ENCODE measurements around the gene PALB2. TPM values are rescaled to one million over a fixed set of nuclear protein-coding genes. Genes with fewer than 3 reads are reported as not detected.

PALB2 gene
- total RNA-seq, 4 donors from 2014 or later: 8.3 to 16.5 (median 11.2) TPM

DNA sequence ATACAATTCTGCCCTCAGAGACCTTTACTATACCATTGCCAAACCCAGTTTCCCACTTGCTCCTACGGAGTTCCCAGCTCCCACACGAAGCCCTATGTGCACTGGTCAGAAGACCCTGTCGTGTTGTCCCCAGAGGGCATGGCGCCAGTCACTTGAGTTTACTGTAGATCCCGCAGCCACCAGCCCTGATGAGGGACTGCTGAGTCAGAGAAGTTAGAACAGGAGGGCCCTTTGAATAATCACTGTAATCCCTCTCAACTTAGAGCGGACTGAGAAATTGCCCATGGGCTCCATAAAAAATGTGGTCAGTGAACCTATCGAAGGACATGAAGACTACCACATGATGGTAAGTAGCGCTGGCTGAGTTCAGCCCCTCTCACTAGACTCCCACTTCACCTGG is 74.4 kb downstream of the PALB2 start:
- TF ChIP-seq, protein P1, sequence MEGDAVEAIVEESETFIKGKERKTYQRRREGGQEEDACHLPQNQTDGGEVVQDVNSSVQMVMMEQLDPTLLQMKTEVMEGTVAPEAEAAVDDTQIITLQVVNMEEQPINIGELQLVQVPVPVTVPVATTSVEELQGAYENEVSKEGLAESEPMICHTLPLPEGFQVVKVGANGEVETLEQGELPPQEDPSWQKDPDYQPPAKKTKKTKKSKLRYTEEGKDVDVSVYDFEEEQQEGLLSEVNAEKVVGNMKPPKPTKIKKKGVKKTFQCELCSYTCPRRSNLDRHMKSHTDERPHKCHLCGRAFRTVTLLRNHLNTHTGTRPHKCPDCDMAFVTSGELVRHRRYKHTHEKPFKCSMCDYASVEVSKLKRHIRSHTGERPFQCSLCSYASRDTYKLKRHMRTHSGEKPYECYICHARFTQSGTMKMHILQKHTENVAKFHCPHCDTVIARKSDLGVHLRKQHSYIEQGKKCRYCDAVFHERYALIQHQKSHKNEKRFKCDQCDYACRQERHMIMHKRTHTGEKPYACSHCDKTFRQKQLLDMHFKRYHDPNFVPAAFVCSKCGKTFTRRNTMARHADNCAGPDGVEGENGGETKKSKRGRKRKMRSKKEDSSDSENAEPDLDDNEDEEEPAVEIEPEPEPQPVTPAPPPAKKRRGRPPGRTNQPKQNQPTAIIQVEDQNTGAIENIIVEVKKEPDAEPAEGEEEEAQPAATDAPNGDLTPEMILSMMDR (IDR thresholded peaks at IDR 0.05; ENCODE audit: low read depth): no peak

DNA sequence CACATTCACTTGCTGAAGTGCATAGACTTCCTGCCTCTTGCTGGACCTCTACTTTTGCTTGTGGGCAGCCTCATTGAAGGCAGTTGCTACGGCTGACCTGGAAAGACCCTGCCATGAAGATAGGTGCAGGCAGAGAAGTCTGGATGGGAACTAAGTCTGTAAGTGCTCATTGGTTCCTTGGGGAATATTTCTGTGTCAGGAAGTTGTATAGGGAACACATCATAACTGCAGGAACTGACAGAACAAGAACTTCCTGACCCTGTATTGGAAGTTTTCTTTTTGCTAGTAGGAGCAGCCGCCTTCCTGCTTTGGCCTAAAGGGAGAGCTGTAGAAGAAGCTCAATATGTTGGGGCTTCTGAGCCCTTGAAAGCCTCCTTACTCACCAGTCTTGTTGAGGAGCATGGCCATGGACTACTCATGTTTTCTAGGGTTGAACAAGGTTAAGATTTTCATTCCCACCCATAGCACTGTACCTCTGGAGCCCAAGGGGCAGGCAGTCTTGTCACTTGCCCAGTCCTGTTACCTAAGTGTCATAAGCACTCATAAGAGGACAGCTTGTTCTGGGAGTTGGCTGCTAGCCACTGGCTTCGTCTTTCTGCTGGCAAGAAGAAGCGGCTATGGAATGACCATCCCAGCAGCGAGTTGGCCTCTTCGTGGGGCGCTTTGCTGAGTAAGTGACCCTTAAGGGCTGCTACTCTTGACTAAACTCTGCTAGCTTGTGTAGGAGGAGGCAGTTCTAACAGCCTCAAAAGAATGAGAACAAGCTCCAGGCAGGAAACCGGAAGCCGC is 76.3 kb downstream of the PALB2 start:
- TF ChIP-seq, protein P1 (IDR thresholded peaks at IDR 0.05; ENCODE audit: low read depth): no peak

DNA sequence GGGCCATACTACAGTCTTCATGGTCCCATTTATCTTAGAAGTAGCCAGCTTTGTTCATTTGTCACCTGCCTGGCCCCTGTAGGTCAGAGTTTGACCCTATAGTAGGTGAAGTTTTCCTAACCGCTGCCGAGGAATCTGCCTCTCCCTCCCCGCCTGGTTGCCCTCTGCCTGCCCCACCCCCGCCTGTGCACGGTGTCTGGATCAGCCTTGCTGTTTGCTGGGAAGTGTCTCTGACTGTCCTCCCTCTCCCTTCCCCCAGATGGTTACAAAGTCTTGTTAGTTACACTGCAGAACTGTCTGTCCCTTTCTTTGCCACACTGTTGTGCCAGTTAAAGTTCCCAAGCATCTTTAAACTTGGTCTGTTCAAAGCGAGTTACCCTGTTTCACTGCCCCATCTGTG is 77.9 kb downstream of the PALB2 start:
- TF ChIP-seq, protein P1 (IDR thresholded peaks at IDR 0.05; ENCODE audit: low read depth): no peak

GRCh38 chr16:23562505-23562904 is 78.6 kb downstream of the PALB2 start:
- TF ChIP-seq, protein P1 (IDR thresholded peaks at IDR 0.05; ENCODE audit: low read depth): no peak

- TF ChIP-seq, protein P1 (IDR thresholded peaks at IDR 0.05; ENCODE audit: low read depth): no peak
These were observed 79.5 kb downstream of the PALB2 start for GRCh38 chr16:23561586-23561985.

GRCh38 chr16:23557779-23558702 is 83.1 kb downstream of the PALB2 start:
- TF ChIP-seq, protein P1 (IDR thresholded peaks at IDR 0.05; ENCODE audit: low read depth): no peak

Measured in subcutaneous adipose tissue (tissue), 4 donors.